GM12801 (cell line): ENCODE results near the gene COMMD9.

Experiments used
- TF ChIP-seq, protein P1 (sequence below): IDR thresholded peaks from one replicate; pipeline ENCODE4 v1.5.1; 2011; ENCODE audit warnings: control low read depth; ENCODE audit not compliant: insufficient read length; ENCODE audit errors: extremely low read depth

COMMD9 gene

DNA sequence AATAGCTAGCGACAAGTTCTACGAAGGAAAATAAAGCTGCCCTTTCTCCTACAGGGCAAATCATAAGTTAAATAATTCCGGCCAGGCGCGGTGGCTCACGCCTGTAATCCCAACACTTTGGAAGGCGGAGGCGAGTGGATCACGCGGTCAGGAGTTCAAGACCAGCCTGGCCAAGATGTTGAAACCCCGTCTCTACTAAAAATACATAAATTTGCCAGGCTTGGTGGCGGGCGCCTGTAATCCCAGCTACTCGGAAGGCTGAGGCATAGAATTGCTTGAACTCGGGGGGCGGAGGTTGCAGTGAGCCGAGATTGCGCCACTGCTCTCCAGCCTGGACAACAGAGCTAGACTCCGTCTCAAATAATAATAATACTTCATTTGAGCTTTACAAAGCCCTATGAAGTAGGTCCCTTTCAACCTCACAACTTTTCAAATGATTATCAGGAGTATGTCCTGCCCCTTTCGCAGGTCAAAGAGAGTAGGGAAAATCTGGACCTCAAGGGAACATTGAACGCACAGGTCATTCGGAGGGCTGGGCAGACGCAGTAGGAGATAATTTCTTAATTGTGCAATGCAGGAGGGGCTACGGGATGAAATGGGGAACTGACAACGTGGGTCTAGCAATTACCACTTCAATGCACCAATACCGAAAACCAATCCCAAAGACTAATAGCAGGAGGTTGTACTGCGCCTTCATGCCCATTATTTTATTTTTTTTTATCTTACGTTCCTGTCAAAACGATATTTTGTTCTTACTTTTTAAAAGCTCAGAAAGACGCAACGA is 590 bp downstream of the COMMD9 start:
- TF ChIP-seq, protein P1, sequence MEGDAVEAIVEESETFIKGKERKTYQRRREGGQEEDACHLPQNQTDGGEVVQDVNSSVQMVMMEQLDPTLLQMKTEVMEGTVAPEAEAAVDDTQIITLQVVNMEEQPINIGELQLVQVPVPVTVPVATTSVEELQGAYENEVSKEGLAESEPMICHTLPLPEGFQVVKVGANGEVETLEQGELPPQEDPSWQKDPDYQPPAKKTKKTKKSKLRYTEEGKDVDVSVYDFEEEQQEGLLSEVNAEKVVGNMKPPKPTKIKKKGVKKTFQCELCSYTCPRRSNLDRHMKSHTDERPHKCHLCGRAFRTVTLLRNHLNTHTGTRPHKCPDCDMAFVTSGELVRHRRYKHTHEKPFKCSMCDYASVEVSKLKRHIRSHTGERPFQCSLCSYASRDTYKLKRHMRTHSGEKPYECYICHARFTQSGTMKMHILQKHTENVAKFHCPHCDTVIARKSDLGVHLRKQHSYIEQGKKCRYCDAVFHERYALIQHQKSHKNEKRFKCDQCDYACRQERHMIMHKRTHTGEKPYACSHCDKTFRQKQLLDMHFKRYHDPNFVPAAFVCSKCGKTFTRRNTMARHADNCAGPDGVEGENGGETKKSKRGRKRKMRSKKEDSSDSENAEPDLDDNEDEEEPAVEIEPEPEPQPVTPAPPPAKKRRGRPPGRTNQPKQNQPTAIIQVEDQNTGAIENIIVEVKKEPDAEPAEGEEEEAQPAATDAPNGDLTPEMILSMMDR, result no peak

DNA sequence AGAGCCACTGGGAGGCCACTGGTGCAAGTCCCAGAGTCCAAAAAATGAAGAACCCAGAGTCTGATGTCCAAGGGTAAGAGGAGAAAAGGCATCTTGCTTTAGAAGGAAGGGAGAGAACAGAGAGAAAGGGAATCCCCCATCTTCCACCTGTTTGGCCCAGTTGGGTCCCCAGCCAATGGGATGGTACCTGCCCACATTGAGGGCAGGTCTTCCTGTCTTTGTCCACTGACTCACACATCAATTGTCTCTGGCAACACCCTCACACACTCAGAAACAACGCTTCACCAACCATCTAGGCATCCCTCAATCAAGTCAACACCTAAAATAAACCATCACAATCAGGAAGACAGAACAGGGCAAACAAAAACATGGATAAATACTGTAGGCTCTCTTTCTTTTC is 6.3 kb downstream of the COMMD9 start:
- TF ChIP-seq, protein P1, result no peak

DNA sequence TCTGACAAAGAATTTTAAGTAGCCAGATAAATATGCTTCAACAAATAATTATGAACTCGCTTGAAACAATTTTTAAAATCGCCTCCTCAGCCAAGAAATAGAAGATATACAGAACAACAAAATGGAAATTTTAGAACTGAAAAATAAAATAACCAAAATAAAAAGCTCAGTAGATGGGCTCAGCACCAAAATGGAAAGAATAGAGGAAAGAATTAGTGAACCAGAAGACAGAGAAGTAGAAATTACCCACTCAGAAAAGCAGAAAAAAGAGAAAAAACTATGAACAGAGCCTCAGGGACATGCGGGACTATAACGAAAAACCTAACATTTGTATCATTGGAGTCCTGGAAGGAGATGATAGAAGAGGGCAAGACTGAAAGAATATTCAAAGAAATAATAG is 7.4 kb downstream of the COMMD9 start:
- TF ChIP-seq, protein P1, result no peak

DNA sequence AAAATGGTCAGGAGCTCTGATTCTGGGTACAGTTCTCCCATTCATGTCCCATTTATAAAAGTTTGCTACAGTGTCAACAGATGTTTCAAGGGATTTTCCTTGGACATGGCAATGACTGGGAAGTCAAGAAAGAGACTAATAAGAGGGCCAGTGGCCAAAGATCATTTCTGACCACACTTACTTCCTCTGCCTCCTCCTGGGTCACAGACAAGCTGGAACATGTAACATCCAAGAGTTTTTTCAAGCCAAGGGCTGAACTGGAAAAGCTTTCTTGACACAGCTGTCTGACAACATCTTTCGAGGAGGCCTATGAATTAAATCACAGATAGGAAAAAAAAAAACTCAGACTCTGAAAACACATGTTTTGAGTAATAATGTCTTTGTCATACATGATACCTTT is 8.7 kb downstream of the COMMD9 start:
- TF ChIP-seq, protein P1, result no peak

DNA sequence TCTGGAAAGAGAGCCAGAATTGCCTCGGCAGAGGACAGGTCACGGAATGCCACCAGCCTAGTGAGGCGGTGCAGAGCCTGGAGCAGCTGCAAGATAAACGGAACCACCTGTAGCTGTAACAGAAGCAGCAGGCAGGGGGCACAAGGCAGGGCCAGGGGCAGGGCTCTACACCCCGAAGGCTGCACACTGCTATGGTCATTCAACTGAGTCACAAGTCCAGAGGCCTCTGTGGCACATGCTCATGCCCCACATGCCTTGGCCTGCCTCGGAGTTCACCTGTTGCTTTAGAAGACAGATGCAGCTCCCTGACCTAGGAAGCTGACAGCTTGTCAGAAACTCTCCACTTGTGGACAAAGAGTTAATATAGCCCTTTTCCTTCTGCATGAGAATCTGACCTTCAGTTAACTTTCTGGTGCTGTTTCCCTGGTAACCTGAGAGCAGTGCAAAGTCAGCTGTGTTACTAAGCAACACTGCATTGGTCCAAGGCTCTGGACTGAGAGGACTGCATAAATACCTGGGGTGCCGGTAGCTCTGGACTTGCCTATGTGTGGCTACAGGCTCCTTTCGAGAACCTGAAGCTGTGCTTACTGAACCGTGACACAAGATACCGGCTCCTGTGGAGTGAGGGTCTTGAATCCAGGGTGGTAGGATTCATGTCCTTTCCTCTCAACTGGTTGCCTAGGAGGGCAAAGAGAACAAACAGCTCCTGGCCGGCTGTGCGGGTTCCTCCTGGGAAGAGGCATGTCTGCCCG is 10.5 kb downstream of the COMMD9 start:
- TF ChIP-seq, protein P1, result no peak

DNA sequence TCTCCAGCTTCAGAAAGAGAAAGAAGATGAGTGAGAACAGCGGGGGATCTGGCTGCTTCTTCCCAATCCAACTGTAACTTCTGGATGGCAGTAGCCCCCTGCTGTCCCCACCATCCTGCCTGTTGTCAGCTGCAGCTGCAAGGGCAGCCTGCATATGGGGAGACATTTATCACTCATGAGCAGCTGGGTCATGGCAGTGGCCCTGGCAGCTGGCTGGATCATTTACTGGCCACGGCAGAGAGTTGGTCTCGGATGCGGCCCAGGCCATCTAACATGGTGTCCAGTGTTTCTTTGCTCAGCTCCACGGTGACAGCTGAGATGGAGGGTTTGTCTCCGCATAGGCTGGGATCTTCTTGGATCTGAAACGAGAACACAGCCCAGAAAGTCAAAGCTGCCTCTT is 14.8 kb downstream of the COMMD9 start:
- TF ChIP-seq, protein P1, result no peak

DNA sequence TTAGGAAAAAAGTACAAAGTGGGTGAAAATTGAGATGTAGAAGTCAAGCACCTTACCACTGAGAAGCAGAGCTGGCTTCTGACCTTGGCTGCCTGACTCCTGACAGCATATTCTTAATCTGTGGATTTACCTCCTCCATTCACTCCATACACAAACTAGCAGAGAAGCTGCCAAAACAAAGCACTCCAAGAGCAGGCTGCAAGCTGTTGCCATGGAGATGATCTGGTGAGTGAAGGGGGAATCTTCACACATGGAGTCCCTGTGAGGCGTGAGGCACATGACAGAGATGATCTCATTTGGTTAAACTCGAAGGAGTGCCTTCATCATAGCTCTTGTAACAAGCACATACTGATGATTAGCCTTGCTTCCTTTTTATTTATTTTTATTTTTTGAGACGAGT is 16.1 kb downstream of the COMMD9 start:
- TF ChIP-seq, protein P1, result no peak
